GM19328 (cell line): ENCODE data around the gene ZNF496.
"Not testable (repeated sequence)": the region's sequence is repeated elsewhere in the genome, so short reads cannot be mapped to it uniquely, and the experiment has no call there.

ENCODE experiments used
- ATAC-seq: cut with Tn5 transposase; IDR thresholded peaks from one replicate; pipeline ENCODE4 v1.9.1; 2021; ENCODE audit warnings: mild to moderate bottlenecking, moderate library complexity; ENCODE audit not compliant: unreplicated experiment

ZNF496 gene

DNA sequence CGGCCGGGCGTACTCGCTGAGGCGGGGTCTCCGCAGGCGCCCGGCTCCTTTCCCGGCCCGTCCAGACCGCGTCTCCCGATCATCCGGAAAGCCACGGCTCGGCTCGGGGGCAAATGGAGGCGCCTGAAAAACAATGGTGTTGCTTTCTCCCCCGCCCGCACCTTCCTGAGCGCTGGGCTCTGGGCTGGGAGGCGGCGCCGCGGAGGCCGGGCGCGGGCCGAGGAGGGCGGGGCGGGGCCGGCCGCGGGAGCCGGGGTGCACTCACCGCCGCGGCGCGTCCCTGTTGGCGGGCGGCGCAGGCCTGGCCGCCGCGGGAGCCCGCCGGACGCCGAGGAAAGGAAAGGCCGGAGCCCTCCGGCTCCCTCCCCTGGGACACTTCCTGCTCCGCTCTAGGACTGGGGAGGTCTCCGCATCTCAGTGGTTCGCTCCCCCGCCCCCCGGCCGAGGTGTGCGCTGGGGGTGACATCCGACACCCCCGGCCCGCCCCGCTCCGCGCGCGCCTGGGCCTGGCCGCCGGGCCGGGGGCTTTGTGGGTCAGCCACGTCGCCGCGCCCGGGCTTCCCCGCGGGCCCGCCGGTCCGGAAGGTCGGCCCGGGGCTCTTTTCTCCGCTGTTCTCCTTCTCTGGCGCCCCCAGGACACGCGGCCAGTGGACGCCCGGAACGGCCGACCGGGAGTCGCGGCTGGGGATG lies at the start of gene ZNF496:
Gene ZNF496, minus strand, starts transcription at position 343 of the 690 bp plus-strand sequence. CDS start 2,289 bp downstream, outside the sequence.
- ATAC-seq, result peak; percentile 59

DNA sequence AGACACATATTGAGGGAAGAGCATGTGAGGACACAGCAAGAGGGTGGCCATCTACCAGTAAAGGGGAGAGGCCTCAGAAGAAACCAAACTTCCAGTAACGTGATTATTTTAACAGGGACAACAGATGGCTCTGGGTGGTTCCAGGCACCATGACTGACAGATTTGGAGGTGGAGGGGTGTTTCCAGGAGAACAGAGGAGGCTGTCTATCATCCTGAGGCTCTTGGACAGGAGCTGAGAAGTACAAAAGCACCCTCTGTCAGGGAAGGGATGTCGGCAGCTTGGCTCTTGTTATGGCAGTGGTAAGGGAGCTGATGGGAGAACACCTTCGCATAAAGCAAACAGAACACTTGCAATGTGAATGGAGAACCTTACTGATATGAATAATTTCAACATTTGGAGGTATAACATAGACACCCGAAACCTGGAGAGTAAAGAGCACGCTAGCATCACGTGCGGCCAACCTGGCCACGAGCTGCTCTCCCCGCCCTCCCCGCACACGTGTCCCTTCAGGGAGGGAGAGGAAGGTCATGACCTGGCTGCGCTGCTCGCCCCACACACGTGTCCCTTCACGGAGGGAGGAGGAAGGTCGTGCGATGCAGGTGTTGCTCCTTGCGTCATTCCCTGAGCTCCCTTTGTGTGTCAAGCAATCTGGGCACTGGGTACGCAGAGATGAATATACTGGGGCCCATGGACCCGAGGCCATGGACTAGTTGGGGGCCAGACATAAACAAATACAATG lies 46.8 kb upstream of the ZNF496 start:
- no peak for ATAC-seq

DNA sequence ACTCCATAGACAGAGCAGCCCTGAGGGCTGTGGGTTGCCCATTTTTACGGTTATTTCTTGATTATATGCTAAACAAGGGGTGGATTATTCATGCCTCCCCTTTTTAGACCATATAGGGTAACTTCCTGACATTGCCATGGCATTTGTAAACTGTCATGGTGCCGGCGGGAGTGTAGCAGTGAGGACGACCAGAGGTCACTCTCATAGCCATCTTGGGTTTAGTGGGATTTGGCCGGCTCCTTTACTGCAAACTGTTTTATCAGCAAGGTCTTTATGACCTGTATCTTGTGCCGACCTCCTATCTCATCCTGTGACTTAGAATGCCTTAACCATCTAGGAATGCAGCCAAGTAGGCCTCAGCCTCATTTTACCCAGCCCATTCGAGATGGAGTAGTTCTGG lies 46.0 kb upstream of the ZNF496 start:
- not testable (repeated sequence) for ATAC-seq

DNA sequence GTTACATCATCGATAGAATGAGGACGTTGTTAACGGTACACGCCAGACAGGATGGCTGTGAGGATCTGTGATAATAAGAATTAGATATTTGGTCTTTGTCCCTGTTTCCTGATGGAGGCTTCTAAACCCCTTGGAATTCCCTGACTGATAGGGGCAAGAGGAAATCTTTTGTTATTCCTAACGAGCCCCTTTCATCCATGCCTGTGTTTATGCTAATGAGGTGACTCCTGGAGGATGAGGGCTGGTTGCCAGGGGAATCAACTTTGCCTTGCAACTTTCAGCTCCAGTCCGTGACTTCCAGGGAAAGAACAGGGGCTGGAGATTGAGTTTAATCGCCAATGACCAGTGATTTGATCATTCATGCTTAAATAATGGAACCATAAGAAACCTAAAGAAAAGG lies 45.0 kb upstream of the ZNF496 start:
- no peak for ATAC-seq

DNA sequence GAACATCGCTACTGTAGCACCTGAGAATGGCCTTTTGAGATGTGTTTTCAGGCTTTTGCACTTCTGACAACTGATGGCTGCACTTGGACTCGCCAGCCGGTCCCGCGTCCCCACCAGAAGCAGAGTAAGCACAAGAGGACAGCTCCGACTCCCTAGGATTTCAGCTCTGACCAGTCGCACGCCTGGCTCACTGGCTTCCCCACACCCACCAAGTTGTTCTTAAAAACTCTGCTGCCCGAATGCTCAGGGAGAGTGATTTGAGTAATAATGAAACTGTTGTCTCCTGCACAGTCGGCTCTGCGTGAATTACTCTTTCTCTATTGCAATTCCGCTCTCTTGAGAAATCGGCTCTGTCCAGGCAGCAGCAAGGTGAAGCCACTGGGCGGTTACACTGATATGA lies 44.1 kb upstream of the ZNF496 start:
- no peak for ATAC-seq

DNA sequence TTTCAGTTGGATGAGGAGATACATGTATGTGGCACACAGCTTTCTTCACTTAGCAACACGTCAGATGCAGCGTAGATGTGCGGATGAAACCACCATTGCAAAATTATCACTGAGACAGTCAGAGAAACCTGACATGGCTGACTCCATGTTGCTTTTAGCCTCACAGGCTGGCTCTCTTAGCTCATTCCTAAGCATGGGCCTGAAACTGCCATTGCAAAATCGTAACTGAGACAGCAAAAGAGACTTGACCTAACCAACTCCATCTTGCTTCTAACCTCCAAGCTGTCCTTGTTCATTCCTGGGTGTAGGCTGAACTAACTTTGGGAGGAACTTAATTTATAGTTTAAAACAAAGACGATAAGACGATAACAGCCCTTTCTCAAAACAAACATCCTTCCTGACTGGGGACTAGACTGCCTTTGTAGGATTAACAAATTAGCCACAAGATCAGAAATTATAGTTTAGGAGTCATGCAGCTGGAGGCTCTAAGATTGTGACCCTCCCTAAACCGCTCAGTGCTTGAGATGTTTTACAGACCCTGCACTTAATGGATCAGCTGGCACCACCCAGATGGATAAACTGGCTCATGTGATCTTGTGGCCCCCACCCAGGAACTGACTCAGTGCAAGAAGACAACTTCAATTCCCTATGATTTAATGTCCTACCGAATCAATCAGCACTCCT lies 43.1 kb upstream of the ZNF496 start:
- not testable (repeated sequence) for ATAC-seq

DNA sequence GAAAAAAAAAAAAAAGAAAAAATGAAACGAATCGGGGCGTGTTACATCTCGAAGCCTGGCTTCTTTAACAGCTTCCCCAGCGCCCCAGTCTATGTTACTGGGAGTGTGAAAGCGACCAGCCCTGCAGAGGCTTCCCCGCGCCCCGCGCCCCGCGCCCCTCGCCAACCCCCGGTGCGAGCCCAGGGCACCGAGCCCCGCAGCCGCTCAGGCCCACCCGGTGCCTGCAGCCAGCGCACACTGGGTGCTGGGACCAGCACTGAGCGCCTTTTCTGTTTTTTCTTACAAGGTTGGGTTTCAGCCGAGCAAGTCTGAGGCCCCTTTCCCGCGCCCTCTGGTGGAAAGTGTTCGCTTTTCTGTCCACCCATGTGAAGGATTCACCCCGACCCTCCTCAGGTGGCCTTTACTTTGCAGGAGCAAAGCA lies 42.1 kb upstream of the ZNF496 start:
- ATAC-seq, result no peak

DNA sequence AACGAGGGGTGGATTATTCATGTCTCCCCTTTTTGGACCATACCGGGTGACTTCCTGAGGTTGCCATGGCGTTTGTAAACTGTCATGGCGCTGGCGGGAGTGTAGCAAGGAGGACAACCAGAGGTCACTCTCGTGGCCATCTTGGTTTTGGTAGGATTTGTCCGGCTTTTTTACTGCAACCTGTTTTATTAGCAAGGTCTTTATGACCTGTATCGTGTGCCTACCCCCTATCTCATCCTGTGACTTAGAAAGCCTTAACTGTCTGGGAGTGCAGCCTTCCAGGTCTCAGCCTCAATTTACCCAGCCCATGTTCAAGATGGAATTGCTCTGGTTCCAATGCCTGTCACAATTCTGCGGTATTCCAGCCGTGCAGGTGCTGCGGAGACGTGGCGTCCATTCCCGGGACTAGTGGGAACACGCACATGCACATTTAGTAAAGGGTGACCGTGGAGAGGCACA lies 40.2 kb upstream of the ZNF496 start:
- no peak for ATAC-seq

DNA sequence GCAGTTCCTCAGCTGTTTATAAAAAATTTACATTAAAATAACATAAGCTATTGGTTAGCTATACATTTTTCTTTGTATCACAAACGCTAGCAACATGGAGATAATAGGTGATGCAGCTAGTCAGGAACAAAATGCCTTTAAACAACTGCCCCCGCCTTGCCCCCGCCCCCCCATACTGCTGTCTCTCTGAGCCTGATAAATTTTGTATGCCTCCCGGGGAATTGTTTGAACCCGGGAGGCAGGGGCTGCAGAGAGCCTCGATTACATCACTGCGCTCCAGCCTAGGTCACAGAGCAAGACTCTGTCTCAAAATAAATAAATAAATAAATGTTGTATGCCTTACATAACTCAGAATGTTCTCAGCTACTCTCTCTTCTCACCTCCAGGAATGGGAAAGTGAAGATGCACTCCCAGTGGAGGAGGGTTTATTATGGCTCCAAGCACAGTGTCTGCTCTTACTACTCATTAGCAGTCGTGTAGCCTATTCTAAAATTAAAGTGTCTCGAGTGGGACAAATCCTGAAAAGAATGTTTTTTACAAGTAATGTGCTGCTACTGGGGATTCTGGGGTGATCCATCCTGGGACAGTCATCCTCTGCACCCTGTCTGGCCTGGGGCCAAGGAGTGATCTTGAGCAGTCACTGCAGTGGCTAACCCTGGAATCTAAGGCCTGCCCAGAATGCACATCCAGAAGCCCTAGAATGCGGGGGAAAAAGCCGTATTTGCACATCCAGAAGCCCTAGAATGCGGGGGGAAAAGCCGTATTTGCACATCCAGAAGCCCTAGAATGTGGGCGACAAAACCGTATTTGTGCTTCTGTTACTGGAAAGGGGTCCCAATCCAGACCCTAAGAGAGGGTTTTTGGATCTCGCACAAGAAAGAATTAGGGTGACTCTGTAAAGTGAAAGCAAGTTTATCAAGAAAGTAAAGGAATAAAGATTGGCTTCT lies 39.4 kb upstream of the ZNF496 start:
- no peak for ATAC-seq

DNA sequence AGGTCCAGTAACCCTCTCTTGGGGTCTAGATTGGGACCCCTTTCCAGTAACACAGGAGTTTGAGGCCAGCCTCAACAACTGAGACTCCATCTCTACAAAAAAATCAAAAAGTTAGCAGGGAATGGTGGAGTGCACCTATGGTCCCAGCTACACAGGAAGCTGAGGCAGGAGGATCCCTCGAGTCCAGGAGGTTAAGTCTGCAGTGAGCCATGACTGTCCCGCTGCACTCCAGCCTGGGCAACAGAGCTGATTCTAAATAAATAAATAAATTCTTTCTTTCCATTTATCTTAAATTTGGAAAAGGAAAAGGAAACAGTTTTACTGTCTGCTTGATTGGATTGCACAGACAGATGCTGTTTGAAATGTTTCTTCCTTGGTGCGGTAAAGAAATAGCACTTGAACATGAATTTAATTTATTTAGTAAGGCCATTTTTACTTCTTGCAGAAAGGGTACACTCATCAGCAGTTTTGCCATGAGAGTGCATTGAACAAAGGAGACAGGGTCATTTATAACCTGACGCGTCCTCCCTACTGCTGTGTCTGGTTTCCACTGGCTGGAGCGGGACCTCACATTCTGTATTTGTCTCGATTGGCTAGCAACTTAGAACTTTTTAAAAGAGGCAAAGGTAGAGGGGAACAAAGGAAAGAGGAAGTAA lies 37.0 kb upstream of the ZNF496 start:
- ATAC-seq, result no peak

DNA sequence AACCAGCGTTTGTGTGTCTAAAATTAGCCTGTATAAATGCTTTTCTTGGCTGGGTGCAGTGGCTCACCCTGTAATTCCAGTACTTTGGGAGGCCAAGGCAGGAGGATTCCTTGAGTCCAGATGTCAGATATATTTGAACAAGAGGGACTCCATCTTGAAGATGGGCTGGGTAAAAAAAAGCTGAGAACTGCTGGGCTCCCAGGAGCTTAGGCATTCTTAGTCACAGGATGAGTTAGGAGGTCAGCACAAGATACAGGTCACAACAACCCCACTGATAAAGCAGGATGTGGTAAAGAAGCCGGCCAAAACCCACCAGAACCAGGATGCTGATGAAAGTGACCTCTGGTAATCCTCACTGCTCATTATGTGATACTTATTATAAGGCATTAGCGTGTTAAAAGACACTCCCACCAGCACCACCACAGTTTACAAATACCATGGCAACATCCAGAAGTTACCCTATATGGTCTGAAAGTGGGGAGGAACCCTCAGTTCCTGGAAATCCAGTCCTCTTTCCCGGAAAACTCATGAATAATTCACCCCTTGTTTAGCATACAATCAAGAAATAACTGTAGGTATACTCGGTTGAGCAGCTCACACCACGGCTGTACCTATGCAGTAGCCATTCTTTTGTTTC lies 36.2 kb upstream of the ZNF496 start:
- no peak for ATAC-seq

DNA sequence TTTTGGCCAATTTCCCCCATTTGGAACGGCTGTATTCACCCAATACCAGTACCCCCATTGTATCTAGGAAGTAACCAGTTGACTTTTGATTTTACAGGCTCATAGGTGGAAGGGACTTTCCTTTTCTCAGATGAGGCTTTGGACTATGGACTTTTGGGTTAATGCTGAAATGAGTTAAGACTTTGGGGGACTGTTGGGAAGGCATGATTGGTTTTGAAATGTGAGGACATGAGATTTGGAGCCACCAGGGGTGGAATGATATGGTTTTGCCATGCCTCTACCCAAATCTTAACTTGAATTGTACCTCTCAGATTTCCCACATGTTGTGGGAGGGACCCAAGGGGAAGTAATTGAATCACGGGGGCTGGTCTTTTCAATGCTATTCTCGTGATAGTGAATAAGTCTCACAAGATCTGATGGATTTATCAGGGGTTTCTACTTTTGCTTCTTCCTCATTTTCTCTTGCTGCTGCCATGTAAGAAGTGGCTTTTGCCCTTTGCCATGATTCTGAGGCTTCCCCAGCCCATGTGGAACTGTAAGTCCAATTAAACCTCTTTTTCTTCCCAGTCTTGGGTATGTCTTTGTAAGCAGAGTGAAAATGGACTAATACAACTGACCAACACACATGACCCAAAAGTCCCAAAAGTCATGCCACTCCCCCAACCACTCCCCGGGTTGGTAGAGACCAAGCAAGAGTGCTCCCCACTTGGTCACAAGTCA lies 35.4 kb upstream of the ZNF496 start:
- ATAC-seq, result no peak

DNA sequence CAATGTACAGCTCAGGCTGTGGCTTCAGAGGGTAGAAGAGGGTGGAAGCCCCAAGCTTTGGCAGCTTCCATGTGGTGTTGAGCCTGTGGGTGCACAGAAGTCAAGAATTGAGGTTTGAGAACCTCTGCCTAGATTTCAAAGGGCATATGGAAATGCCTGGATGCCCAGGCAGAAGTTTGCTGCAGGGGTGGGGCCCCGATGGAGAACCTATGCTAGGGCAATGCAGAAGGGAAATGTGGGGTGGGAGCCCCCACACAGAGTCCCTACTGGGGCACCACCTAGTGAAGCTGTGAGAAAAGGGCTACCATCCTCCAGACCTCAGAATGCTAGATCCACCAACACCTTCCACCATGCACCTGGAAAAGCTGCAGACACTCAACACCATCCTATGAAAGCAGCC lies 34.7 kb upstream of the ZNF496 start:
- ATAC-seq, result not testable (repeated sequence)

DNA sequence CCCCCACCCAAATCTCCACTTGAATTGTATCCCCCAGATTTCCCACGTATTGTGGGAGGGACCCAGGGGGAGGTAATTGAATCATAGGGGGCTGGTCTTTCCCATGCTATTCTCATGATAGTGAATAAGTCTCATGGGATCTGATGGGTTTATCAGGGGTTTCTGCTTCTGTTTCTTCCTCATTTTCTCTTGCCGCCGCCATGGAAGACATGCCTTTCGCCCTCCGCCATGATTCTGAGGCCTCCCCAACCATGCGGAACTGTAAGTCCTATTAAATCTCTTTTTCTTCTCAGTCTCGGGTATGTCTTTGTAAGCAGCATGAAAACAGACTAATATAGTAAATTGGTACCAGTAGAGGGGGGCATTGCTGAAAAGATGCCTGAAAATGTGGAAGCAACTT lies 33.4 kb upstream of the ZNF496 start:
- no peak for ATAC-seq

DNA sequence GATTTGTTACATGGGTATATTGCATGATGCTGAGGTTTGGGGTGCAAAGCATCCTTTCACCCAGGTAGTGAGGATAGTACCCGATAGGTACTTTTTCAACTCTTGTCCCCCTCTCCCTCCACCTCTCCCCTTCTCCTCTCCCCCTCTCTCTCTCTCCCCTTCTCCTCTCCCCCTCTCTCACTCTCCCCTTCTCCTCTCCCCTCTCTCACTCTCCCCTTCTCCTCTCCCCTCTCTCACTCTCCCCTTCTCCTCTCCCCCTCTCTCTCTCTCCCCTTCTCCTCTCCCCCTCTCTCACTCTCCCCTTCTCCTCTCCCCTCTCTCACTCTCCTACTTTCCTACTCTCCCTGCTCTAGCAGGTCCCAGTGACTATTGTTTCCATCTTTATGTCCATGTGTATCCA lies 31.3 kb upstream of the ZNF496 start:
- not testable (repeated sequence) for ATAC-seq

DNA sequence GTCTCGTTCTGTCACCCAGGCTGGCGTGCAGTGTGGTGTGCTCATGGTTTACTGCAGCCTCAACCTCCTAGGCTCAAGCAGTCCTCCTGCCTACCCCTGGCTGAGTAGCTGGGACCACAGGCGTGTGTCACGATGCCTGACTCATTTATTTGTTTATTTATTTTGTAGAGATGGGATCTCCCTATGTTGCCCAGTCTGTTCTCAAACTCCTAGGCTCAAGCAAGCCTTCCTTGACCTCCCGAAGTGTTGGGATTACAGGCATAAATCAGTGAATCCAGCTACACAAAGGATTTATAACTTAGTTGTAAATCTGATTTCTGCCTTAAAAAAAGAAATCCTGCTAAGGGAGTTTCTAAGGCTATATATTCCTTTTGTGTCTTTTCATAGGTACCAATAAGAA lies 30.5 kb upstream of the ZNF496 start:
- ATAC-seq, result no peak

DNA sequence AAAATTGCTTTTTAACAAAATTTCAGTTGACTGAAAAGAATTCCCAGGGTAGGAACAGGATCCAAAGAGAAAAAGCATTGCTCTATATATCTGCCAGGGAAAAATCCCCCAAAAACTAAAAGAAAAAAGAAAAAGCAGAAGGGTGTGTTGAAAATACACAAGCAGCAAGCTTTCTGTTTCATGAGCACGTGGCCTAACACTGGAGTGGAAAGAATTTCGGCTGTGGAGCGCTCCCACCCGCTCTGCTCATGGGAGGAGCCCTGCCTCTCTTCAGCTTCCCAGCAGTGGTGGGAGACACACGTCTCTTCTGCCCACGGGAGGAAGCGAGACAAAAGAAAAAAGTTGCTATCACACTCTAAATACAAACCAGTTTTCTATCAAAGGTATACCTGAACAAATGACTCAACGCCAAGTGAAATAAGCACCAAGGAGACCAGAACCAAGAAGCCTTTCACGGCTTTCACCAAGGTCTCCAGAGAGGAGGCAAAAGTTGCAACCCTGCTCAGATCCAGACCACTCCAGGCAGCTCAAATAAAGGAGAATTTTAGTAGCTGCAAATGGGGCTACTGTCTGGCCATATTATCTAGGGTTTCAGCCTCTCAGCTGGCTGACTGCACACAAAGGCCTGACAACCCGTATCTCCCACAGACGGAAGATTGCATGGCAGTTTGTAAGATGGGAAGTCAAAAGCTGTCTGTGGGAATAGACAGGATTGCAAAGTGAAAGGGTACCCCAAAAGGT lies 29.5 kb upstream of the ZNF496 start:
- no peak for ATAC-seq

DNA sequence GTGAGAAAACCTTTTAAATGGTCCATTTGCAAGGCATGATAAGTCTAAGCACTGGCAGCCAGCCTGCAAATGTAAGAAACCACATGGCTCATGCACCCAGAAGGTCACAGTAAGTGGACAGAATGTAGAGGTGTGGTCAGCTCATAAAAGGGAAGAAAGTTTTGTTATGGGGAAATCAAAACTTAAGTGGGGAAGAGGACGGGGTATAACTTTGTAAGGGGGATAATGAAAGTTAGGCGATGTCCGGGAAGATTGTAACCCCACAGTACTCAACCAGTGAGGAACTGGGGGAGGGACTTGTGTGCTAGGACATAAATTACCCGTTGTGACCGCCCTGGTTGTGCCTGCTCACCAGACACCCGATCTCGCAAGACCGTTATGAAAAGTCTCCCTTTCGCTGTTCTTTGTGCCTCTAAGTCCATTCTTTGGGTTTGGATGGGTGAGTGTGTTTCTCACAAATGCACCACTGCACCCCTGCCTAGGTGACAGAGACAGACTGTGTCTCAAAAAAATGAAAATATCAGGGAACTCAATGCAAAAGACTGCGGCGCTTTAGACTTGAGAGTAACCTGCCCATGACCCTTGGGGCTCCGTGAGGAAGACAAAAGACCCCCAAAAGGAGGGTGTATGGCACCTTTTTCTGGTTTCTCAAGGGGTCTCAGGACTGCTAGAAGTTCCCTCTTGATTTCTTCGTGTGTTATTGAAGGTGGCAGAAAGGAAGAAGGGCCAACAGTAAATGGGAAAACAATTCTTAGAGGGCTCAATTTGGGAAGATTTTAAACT lies 28.6 kb upstream of the ZNF496 start:
- no peak for ATAC-seq
